GM23338 (cell line): ENCODE results near the gene NEK3. TPM values are rescaled to one million over a fixed set of nuclear protein-coding genes. Genes with fewer than 3 reads are reported as not detected.
"Not testable (repeated sequence)": the region's sequence is repeated elsewhere in the genome, so short reads cannot be mapped to it uniquely, and the experiment has no call there.

ENCODE experiments used
- ATAC-seq: fragments of 200-7000 bp; cut with Tn5 transposase; 3 replicates; pipeline ENCODE4 v1.9.1; 2020
- DNase-seq: peaks from one replicate; pipeline ENCODE4 v3.0.0-alpha.2; 2015; ENCODE audit warnings: low spot score
- H2AFZ ChIP-seq: fragments of 200-600 bp; sonication (generic); 2 replicates; pipeline ENCODE4 v1.8.0; 2016; ENCODE audit warnings: antibody characterized with exemption, mild to moderate bottlenecking, moderate library complexity
- H3F3A ChIP-seq: fragments of 200-600 bp; sonication (generic); replicated peaks from 2 replicates; pipeline ENCODE4 v1.8.0; 2017; ENCODE audit warnings: antibody characterized with exemption, mixed run types, low read depth
- H3K27ac ChIP-seq: fragments of 200-600 bp; sonication (generic); 2 replicates; pipeline ENCODE4 v1.6.1; 2016; ENCODE audit warnings: low read depth
- H3K27me3 ChIP-seq: fragments of 200-600 bp; sonication (generic); 2 replicates; pipeline ENCODE4 v1.8.0; 2016; ENCODE audit warnings: mild to moderate bottlenecking, mixed run types, moderate library complexity; ENCODE audit not compliant: insufficient read depth
- H3K36me3 ChIP-seq: fragments of 200-600 bp; sonication (generic); 2 replicates; pipeline ENCODE4 v1.8.0; 2016; ENCODE audit warnings: mild to moderate bottlenecking; ENCODE audit not compliant: insufficient read depth
- H3K4me1 ChIP-seq: fragments of 200-600 bp; sonication (generic); 2 replicates; pipeline ENCODE4 v1.8.0; 2016; ENCODE audit warnings: mild to moderate bottlenecking, moderate library complexity; ENCODE audit not compliant: insufficient read depth
- H3K4me2 ChIP-seq: fragments of 200-600 bp; sonication (generic); 2 replicates; pipeline ENCODE4 v1.7.1; 2017; ENCODE audit warnings: mixed run types
- H3K4me3 ChIP-seq: fragments of 200-600 bp; sonication (generic); 2 replicates; pipeline ENCODE4 v1.6.1; 2016; ENCODE audit warnings: mixed run types
- H3K79me2 ChIP-seq: fragments of 200-600 bp; sonication (generic); replicated peaks from 2 replicates; pipeline ENCODE4 v1.8.0; 2017; ENCODE audit warnings: mild to moderate bottlenecking; ENCODE audit not compliant: insufficient read depth
- H3K9me2 ChIP-seq: fragments of 200-600 bp; sonication (generic); 2 replicates; pipeline ENCODE4 v1.8.0; 2017; ENCODE audit not compliant: insufficient read depth
- H4K20me1 ChIP-seq: fragments of 200-600 bp; sonication (generic); replicated peaks from 2 replicates; pipeline ENCODE4 v1.8.0; 2017; ENCODE audit warnings: mild to moderate bottlenecking; ENCODE audit not compliant: insufficient read depth
- H3K27ac Mint-ChIP-seq: 2 replicates; pipeline ENCODE4 v1.8.0; 2020; ENCODE audit warnings: inconsistent platforms, mild to moderate bottlenecking, moderate library complexity, mixed read lengths
- H3K27me3 Mint-ChIP-seq: 3 replicates; pipeline ENCODE4 v1.8.0; 2022; ENCODE audit warnings: low read depth, mild to moderate bottlenecking, moderate library complexity, mixed read lengths, inconsistent platforms; ENCODE audit not compliant: insufficient read depth, poor library complexity
- H3K36me3 Mint-ChIP-seq: 3 replicates; pipeline ENCODE4 v1.8.0; 2021; ENCODE audit warnings: low read depth, mild to moderate bottlenecking, inconsistent platforms, moderate library complexity, mixed read lengths
- H3K4me1 Mint-ChIP-seq: 3 replicates; pipeline ENCODE4 v1.8.0; 2020; ENCODE audit warnings: mild to moderate bottlenecking, inconsistent platforms, mixed read lengths
- H3K4me3 Mint-ChIP-seq: 3 replicates; pipeline ENCODE4 v1.8.0; 2021; ENCODE audit warnings: moderate library complexity, mild to moderate bottlenecking, inconsistent platforms, mixed read lengths
- H3K9me3 Mint-ChIP-seq: 3 replicates; pipeline ENCODE4 v1.8.0; 2020; ENCODE audit warnings: moderate library complexity, mild to moderate bottlenecking, inconsistent platforms, mixed read lengths
- polyA plus RNA-seq: library from polyadenylated mRNA; unstranded; fragments of >200 nt; fragmentation: Nextera tagmentation; extraction: Ambion mirVana; gene quantifications from 2 replicates; pipeline ENCODE4 v1.2.1, GENCODE V29; 2016
- total RNA-seq: library from RNA; depleted of rRNA; stranded (reverse); fragments of >200 nt; shearing (Covaris generic); gene quantifications from 2 replicates; pipeline ENCODE4 v1.2.3, GENCODE V29; 2014; rRNA removed

The NEK3 gene
- total and polyA plus RNA-seq, 2 experiments from 2014 or later = 26.7 to 26.8 TPM

- H3K4me1 Mint-ChIP-seq, H3F3A ChIP-seq, ATAC-seq, H3K27ac ChIP-seq, H3K4me3 Mint-ChIP-seq, H3K27me3 Mint-ChIP-seq, H3K79me2 ChIP-seq, H2AFZ ChIP-seq, DNase-seq, H3K27ac Mint-ChIP-seq, H4K20me1 ChIP-seq, H3K4me2 ChIP-seq, H3K4me3 ChIP-seq, H3K9me3 Mint-ChIP-seq, H3K9me2 ChIP-seq, H3K27me3 ChIP-seq, H3K36me3 Mint-ChIP-seq, H3K36me3 ChIP-seq, H3K4me1 ChIP-seq: not testable (repeated sequence)
Observed at GRCh38 chr13:52084981-52085380, 74.4 kb downstream of the NEK3 start.

Other genes with a start within 250 kb of the NEK3 start
- 7.7 and 12.8 TPM in 2 replicates for gene ATP7B, start 148.1 kb downstream of the NEK3 start, total RNA-seq
- gene ATP7B, start 148.1 kb downstream of the NEK3 start, polyA plus RNA-seq = 2.2 and 2.6 TPM in 2 replicates
- gene ALG11, start 147.2 kb downstream of the NEK3 start, total RNA-seq = 38.8 and 40.1 TPM in 2 replicates
- gene ALG11, start 147.2 kb downstream of the NEK3 start, polyA plus RNA-seq = 31.4 and 36.9 TPM in 2 replicates
- gene UTP14C, start 134.9 kb downstream of the NEK3 start, total RNA-seq = 22.9 and 25.9 TPM in 2 replicates
- gene UTP14C, start 134.9 kb downstream of the NEK3 start, polyA plus RNA-seq = 9.1 and 11.4 TPM in 2 replicates
- gene NEK5, start 30.5 kb downstream of the NEK3 start, total RNA-seq = 0.16 and 0.73 TPM in 2 replicates
- 0.64 and 1.3 TPM in 2 replicates for gene NEK5, start 30.5 kb downstream of the NEK3 start, polyA plus RNA-seq
- 0.69 TPM in 1 of 2 replicates, not detected in the other for gene THSD1, start 246.6 kb upstream of the NEK3 start, total RNA-seq
- 0.07 TPM in 1 of 2 replicates, not detected in the other for gene THSD1, start 246.6 kb upstream of the NEK3 start, polyA plus RNA-seq